HL-60 (cell line): Measurements from ENCODE around the gene RAB17.

Experiments used
- CTCF ChIP-seq: IDR thresholded peaks from one replicate; pipeline ENCODE4 v1.5.1; 2011; ENCODE audit warnings: low read length, control low read depth, inconsistent platforms; ENCODE audit not compliant: insufficient read depth
- GABPA ChIP-seq: IDR thresholded peaks from 2 replicates; pipeline ENCODE4 v1.6.1; 2012; ENCODE audit warnings: low read depth
- POLR2AphosphoS5 ChIP-seq: IDR thresholded peaks from 2 replicates; pipeline ENCODE4 v1.6.1; 2012; ENCODE audit warnings: low read depth
- REST ChIP-seq: IDR thresholded peaks from 2 replicates; pipeline ENCODE4 v1.6.1; 2012; ENCODE audit warnings: low read depth; ENCODE audit not compliant: insufficient replicate concordance
- SPI1 ChIP-seq: IDR thresholded peaks from 2 replicates; pipeline ENCODE4 v1.6.1; 2012; ENCODE audit warnings: low read depth, mild to moderate bottlenecking, borderline replicate concordance

GRCh38 chr2:237553948-237554347 lies 36.6 kb downstream of the RAB17 start:
- TF ChIP-seq CTCF (no peak), REST (no peak), POLR2AphosphoS5 (no peak), SPI1 (no peak), GABPA (no peak)
